IMR-90 (cell line): ENCODE measurements around the gene RHOG. TPM values are rescaled to one million over a fixed set of nuclear protein-coding genes. Genes with fewer than 3 reads are reported as not detected.

ENCODE experiments used
- ATAC-seq: fragments of 200-7000 bp; cut with Tn5 transposase; 2 replicates; pipeline ENCODE4 v1.9.1; 2020; ENCODE audit warnings: low read depth, mild to moderate bottlenecking, moderate library complexity
- BruUV-seq: library from RNA; stranded (reverse); fragments of 400-500 nt; replicated peaks from 2 replicates; lab custom pipeline; 2021; lab: Mats Ljungman, UMichigan
- CTCF ChIA-PET: fragments of 300-600 bp; formaldehyde crosslinking; extraction: SDS; loops from one replicate; lab custom pipeline; 2021; ENCODE audit warnings: antibody characterized with exemption; lab: Yijun Ruan, JAX
- POLR2A ChIA-PET: fragments of 300-600 bp; sonication (Branson Sonifier 250); formaldehyde crosslinking; loops from one replicate; lab custom pipeline; 2022; ENCODE audit warnings: antibody characterized with exemption; ENCODE audit not compliant: unreplicated experiment; lab: Charles Lee
- DNase-seq: peaks from one replicate; pipeline ENCODE4 v3.0.0; 2013
- H2AFZ ChIP-seq: replicated peaks from 2 replicates; pipeline ENCODE3; 2013; ENCODE audit warnings: low read length, mild to moderate bottlenecking; ENCODE audit not compliant: poor library complexity
- H2AK5ac ChIP-seq: 2 replicates; pipeline ENCODE4 v1.6.1; 2013; ENCODE audit warnings: low read depth, low read length, inconsistent platforms
- H2AK9ac ChIP-seq: replicated peaks from 2 replicates; pipeline ENCODE3; 2013; ENCODE audit warnings: mild to moderate bottlenecking, low read depth, low read length, moderate library complexity; ENCODE audit not compliant: poor library complexity
- H2BK120ac ChIP-seq: 2 replicates; pipeline ENCODE4 v1.6.1; 2013; ENCODE audit warnings: low read depth, low read length, inconsistent platforms
- H2BK15ac ChIP-seq: 3 replicates; pipeline ENCODE4 v1.6.1; 2013; ENCODE audit warnings: low read depth, low read length, inconsistent platforms
- H2BK20ac ChIP-seq: 2 replicates; pipeline ENCODE4 v1.6.1; 2013; ENCODE audit warnings: low read depth, mild to moderate bottlenecking, inconsistent platforms, low read length, moderate library complexity
- H2BK5ac ChIP-seq: 2 replicates; pipeline ENCODE4 v1.6.1; 2013; ENCODE audit warnings: mild to moderate bottlenecking, low read depth, low read length, inconsistent platforms; ENCODE audit not compliant: poor library complexity, severe bottlenecking
- H3K14ac ChIP-seq: replicated peaks from 2 replicates; pipeline ENCODE4 v1.6.1; 2013; ENCODE audit warnings: low read depth, low read length, inconsistent platforms
- H3K18ac ChIP-seq: 2 replicates; pipeline ENCODE4 v1.6.1; 2013; ENCODE audit warnings: low read depth, low read length, control low read depth
- H3K23ac ChIP-seq: 2 replicates; pipeline ENCODE4 v1.6.1; 2013; ENCODE audit warnings: low read depth, low read length, inconsistent platforms
- H3K27ac ChIP-seq: 2 replicates; pipeline ENCODE4 v1.5.1; 2013; ENCODE audit warnings: mild to moderate bottlenecking, control low read depth, low read length; ENCODE audit not compliant: insufficient read depth
- H3K27me3 ChIP-seq: 2 replicates; pipeline ENCODE4 v1.6.1; 2013; ENCODE audit warnings: low read length; ENCODE audit not compliant: control insufficient read depth, insufficient read depth
- H3K36me3 ChIP-seq: 2 replicates; pipeline ENCODE4 v1.6.1; 2013; ENCODE audit warnings: low read length, mixed read lengths; ENCODE audit not compliant: control insufficient read depth, insufficient read depth
- H3K4ac ChIP-seq: 2 replicates; pipeline ENCODE4 v1.6.1; 2013; ENCODE audit warnings: low read depth, low read length, inconsistent platforms
- H3K4me1 ChIP-seq: 2 replicates; pipeline ENCODE4 v1.6.1; 2013; ENCODE audit warnings: low read length, mixed read lengths; ENCODE audit not compliant: control insufficient read depth, insufficient read depth
- H3K4me2 ChIP-seq: 2 replicates; pipeline ENCODE4 v1.6.1; 2013; ENCODE audit warnings: low read depth, mild to moderate bottlenecking, control low read depth, low read length, moderate library complexity
- H3K4me3 ChIP-seq: 2 replicates; pipeline ENCODE4 v1.5.1; 2013; ENCODE audit warnings: low read depth, mild to moderate bottlenecking, control low read depth, low read length, moderate library complexity; ENCODE audit not compliant: insufficient read depth
- H3K56ac ChIP-seq: 2 replicates; pipeline ENCODE4 v1.6.1; 2013; ENCODE audit warnings: low read length, inconsistent platforms; ENCODE audit not compliant: insufficient read depth; ENCODE audit errors: extremely low read depth
- H3K79me1 ChIP-seq, 2 experiments: 2 replicates each; pipeline ENCODE4 v1.6.1; 2013; ENCODE audit warnings: low read length in 2 of 2, inconsistent platforms in 1 of 2, low read depth in 1 of 2
- H3K9ac ChIP-seq: 2 replicates; pipeline ENCODE4 v1.6.1; 2013; ENCODE audit warnings: low read depth, low read length, control low read depth
- H3K9me1 ChIP-seq: 2 replicates; pipeline ENCODE4 v1.6.1; 2013; ENCODE audit warnings: low read length, inconsistent platforms; ENCODE audit not compliant: insufficient read depth
- H3K9me3 ChIP-seq: 2 replicates; pipeline ENCODE4 v1.6.1; 2013; ENCODE audit warnings: low read length; ENCODE audit not compliant: control insufficient read depth, insufficient read depth
- H4K20me1 ChIP-seq: 2 replicates; pipeline ENCODE4 v1.6.1; 2013; ENCODE audit warnings: low read length, inconsistent platforms; ENCODE audit not compliant: insufficient read depth
- H4K5ac ChIP-seq: 2 replicates; pipeline ENCODE4 v1.6.1; 2013; ENCODE audit warnings: mild to moderate bottlenecking, low read depth, low read length, control low read depth
- H4K8ac ChIP-seq, 2 experiments: 2 replicates each; pipeline ENCODE4 v1.6.1; 2013; ENCODE audit warnings: low read depth in 2 of 2, low read length in 2 of 2, control low read depth in 1 of 2, inconsistent platforms in 1 of 2
- H4K91ac ChIP-seq: 2 replicates; pipeline ENCODE4 v1.6.1; 2013; ENCODE audit warnings: low read depth, low read length, inconsistent platforms; ENCODE audit not compliant: insufficient read depth
- BHLHE40 ChIP-seq: fragments of 150-350 bp; IDR thresholded peaks from 2 replicates; pipeline ENCODE4 v1.6.1; 2016; ENCODE audit warnings: mild to moderate bottlenecking, low read depth, low read length
- CEBPB ChIP-seq: IDR thresholded peaks from 2 replicates; pipeline ENCODE4 v1.6.1; 2012; ENCODE audit warnings: low read depth, low read length, improper control_type of control experiment
- CHD1 ChIP-seq: IDR thresholded peaks from 2 replicates; pipeline ENCODE4 v1.6.1; 2012; ENCODE audit warnings: low read depth, low read length, improper control_type of control experiment
- CTCF ChIP-seq: conservative IDR thresholded peaks from 2 replicates; pipeline ENCODE4 v1.5.1; 2012; ENCODE audit warnings: mild to moderate bottlenecking, low read depth, low read length, improper control_type of control experiment
- ELK1 ChIP-seq: fragments of 150-350 bp; IDR thresholded peaks from 2 replicates; pipeline ENCODE4 v1.6.1; 2016; ENCODE audit warnings: low read depth, mild to moderate bottlenecking, low read length, moderate library complexity, borderline replicate concordance
- FOS ChIP-seq: fragments of 150-350 bp; IDR thresholded peaks from 2 replicates; pipeline ENCODE4 v1.6.1; 2016; ENCODE audit warnings: low read depth, low read length
- MAFK ChIP-seq: IDR thresholded peaks from 2 replicates; pipeline ENCODE4 v1.6.1; 2012; ENCODE audit warnings: low read depth, low read length, improper control_type of control experiment
- MAZ ChIP-seq: IDR thresholded peaks from 2 replicates; pipeline ENCODE4 v1.6.1; 2012; ENCODE audit warnings: low read depth, mild to moderate bottlenecking, low read length, improper control_type of control experiment, moderate library complexity, borderline replicate concordance
- MXI1 ChIP-seq: IDR thresholded peaks from 2 replicates; pipeline ENCODE4 v1.6.1; 2012; ENCODE audit warnings: low read depth, mild to moderate bottlenecking, low read length, moderate library complexity, borderline replicate concordance
- NFE2L2 ChIP-seq: fragments of 150-350 bp; IDR thresholded peaks from 2 replicates; pipeline ENCODE4 v1.6.1; 2016; ENCODE audit warnings: low read depth, mild to moderate bottlenecking, low read length
- POLR2A ChIP-seq: IDR thresholded peaks from 2 replicates; pipeline ENCODE4 v1.6.1; 2012; ENCODE audit warnings: mild to moderate bottlenecking, low read depth, low read length
- RFX5 ChIP-seq: IDR thresholded peaks from 2 replicates; pipeline ENCODE4 v1.8.0; 2012; ENCODE audit warnings: low read depth, mild to moderate bottlenecking, low read length, moderate library complexity
- SMC3 ChIP-seq: fragments of 150-350 bp; IDR thresholded peaks from 2 replicates; pipeline ENCODE4 v1.6.1; 2016; ENCODE audit warnings: low read depth, mild to moderate bottlenecking, antibody characterized with exemption, low read length, moderate library complexity
- USF2 ChIP-seq: fragments of 150-350 bp; IDR thresholded peaks from 2 replicates; pipeline ENCODE4 v1.6.1; 2017; ENCODE audit warnings: mild to moderate bottlenecking, antibody characterized with exemption, low read length, low read depth
- WGBS, 2 experiments: methylation state at CpG; one replicate each; pipeline versions ENCODE4 v1.1.5 to v1.1.7; 2013; ENCODE audit warnings: missing lambda C conversion rate in 2 of 2; ENCODE audit not compliant: insufficient read length in 1 of 2; ENCODE audit errors: extremely low coverage in 2 of 2; 5-methylcytosine and 5-hydroxymethylcytosine counted together
- dilution Hi-C: fragments of 300-500 bp; cut with HindIII; formaldehyde crosslinking; loops from one replicate; pipeline ENCODE4 v1.14.3; 2018; ENCODE audit warnings: low sequenced_read_pairs; ENCODE audit not compliant: unreplicated experiment
- in situ Hi-C: fragments of 300-500 bp; cut with MboI; formaldehyde crosslinking; loops from 3 replicates; pipeline ENCODE4 v1.14.3; 2019; ENCODE audit warnings: low sequenced_read_pairs, inconsistent platforms, mixed read lengths
- intact Hi-C: fragments of 100-400 bp; cut with micrococcal nuclease; formaldehyde crosslinking; loops from 2 replicates; pipeline ENCODE4 v1.10.0; 2022
- polyA plus RNA-seq, 3 experiments: library from polyadenylated mRNA; depleted of rRNA; stranded (reverse); fragments of >200 nt; gene quantifications; 2 replicates each; pipeline ENCODE4 v1.2.3, GENCODE V29; 2012; ENCODE audit warnings: low replicate concordance in 1 of 3
- total RNA-seq: library from RNA; depleted of rRNA; stranded (reverse); fragments of >200 nt; gene quantifications from 2 replicates; pipeline ENCODE4 v1.2.3, GENCODE V29; 2012

RHOG gene
- total and polyA plus RNA-seq, 2 of the 4 experiments (the other 2 are of a cell fraction): 16.3 to 114 TPM

GRCh38 chr11:3853899-3854659, 13.3 kb upstream of the RHOG start:
- ATAC-seq: no peak
- peaks cover 12% of the 10 kb centered on the region for H3K4me1 ChIP-seq
- H3K18ac ChIP-seq: peak overlapping the region; percentile 9; the same call in 1 of the 2 replicates
- 0 out of 2 replicates have a peak overlapping the region, but pooled peaks have one; percentile 9 for H3K9ac ChIP-seq
- no peaks in the 10 kb centered on the region for H4K20me1 ChIP-seq
- in situ Hi-C loops (no loop called here), dilution Hi-C loops (no loop called here), intact Hi-C loops (loop anchor here (2.0 to 10.0 kb wide), 2 partner anchors 131 to 399 kb away; no protein-coding TSS in a partner anchor)
- H3K4me2 ChIP-seq: no peak overlapping the region
- BruUV-seq: no TSS peak
- no peak overlapping the region for H2BK5ac ChIP-seq
- peak overlapping the region; percentile 74 for H4K91ac ChIP-seq
- H2AFZ ChIP-seq: peak overlapping the region; percentile 94
- peaks cover 19% of the 10 kb centered on the region for H3K9me1 ChIP-seq
- H3K4me3 ChIP-seq: no peak overlapping the region
- H3K23ac ChIP-seq: no peak overlapping the region
- H3K14ac ChIP-seq: peak overlapping the region; percentile 46
- H3K79me1 ChIP-seq: peaks cover 17 to 37% of the 10 kb centered on the region in 2 experiments; a peak in 3 of 4 replicates
- peak overlapping the region; percentile 52 for H3K4ac ChIP-seq
- 0 out of 2 replicates have a peak overlapping the region, but pooled peaks have one; percentile 29 for H2BK20ac ChIP-seq
- peak overlapping the region; percentile 25 for H3K27ac ChIP-seq
- H3K36me3 ChIP-seq: no peaks in the 10 kb centered on the region
- ChIA-PET POLR2A (no interaction called here), CTCF (interaction anchor here (0.6 to 9.2 kb wide), 21 partner anchors 13 to 252 kb away, joined by 3 to 186 read pairs (median 5); partner anchors contain the start of gene RHOG)
- H2AK5ac ChIP-seq: peak overlapping the region; percentile 68; the same call in 1 of the 2 replicates
- no peak overlapping the region for H3K56ac ChIP-seq
- H4K5ac ChIP-seq: peak overlapping the region; percentile 44; the same call in 1 of the 2 replicates
- H4K8ac ChIP-seq: peak overlapping the region; percentile 70 to 86
- 81% methylated on average over 6 of the region's 11 CpGs; no CpG with 5 or more reads in 1 of the 2 experiments for WGBS, 2 experiments
- peak overlapping the region; percentile 63; the same call in 2 of the 3 replicates for H2BK15ac ChIP-seq
- no peak for DNase-seq
- peak overlapping the region; percentile 47; the same call in 1 of the 2 replicates for H2BK120ac ChIP-seq
- no peaks in the 10 kb centered on the region for H3K27me3 ChIP-seq
- no peaks in the 10 kb centered on the region for H3K9me3 ChIP-seq
- peak overlapping the region; percentile 68 for H2AK9ac ChIP-seq
- TF ChIP-seq USF2 (no peak), ELK1 (no peak), CHD1 (no peak), NFE2L2 (no peak), BHLHE40 (no peak), MAFK (no peak), MAZ (no peak), RFX5 (no peak), SMC3 (no peak), CTCF (no peak), FOS (no peak), MXI1 (no peak), CEBPB (no peak), POLR2A (no peak)
